GM19397 (cell line): Measurements from ENCODE around the gene ZBTB7C.

Source experiments
- ATAC-seq: cut with Tn5 transposase; IDR thresholded peaks from one replicate; pipeline ENCODE4 v1.9.1; 2021; ENCODE audit warnings: mild to moderate bottlenecking, moderate library complexity; ENCODE audit not compliant: unreplicated experiment

Gene ZBTB7C

DNA sequence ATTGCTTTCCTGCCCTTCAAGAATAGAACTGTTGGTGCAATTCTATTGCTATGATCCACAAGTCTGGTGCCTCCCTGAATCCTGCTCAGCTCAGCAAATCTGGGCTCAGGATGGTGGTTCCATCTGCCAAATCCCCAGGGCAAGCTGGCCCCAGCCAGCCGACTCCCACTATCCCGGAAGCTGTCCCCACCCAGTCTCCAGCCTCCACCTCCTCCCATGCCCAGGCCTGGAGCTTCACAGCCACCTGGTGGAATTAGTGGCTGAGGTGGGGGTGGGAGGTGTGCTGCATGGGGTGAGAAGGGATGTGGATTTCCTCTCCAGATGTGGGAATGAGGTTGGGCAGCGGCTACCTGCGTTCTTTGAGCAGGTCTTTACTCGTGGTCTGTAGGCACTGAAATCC, 359.4 kb downstream of the ZBTB7C start:
- no peak for ATAC-seq

- ATAC-seq, result no peak
Measured at GRCh38 chr18:48048251-48048650, 360.9 kb downstream of the ZBTB7C start.

- ATAC-seq, result no peak
Measured at GRCh38 chr18:48046843-48047242, 362.3 kb downstream of the ZBTB7C start.

DNA sequence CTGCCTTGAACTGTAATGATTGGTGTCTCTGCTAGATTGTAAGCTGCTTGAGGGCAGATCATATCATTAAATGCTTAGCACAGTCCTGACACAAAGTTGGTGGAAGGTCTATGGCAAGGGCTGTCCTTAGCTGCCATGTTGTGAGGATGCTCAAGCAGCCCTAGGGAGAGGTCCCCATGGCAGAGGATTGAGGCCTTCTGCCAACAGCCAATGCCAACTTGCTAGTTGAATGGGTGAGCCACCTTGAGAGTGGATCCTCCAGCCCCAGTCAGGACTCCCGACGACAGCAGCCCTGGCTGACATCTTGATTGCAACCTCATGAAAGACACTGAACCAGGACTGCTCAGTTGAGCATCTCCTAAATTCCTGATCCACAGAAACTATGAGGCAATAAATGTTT, 363.4 kb downstream of the ZBTB7C start:
- no peak for ATAC-seq

DNA sequence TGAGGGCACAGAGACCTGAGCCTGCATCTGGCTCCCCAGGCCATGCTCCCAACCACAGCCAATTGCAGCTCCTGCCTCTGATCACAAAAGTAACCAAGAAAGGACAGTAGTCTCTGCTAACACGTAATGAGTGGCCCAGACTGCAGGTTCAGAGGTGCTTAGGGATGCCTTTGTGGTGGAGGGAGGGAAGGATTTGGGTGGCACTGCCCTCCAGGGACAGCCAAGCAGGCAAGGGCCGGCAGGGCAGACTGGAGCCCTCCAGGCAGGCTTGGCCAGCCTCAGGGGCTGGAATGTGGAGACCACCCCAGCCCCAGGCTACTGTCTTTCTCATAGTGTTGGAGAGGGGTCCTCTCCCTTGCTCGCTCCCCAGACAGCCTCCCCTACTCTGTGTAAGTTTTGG, 364.2 kb downstream of the ZBTB7C start:
- no peak for ATAC-seq

DNA sequence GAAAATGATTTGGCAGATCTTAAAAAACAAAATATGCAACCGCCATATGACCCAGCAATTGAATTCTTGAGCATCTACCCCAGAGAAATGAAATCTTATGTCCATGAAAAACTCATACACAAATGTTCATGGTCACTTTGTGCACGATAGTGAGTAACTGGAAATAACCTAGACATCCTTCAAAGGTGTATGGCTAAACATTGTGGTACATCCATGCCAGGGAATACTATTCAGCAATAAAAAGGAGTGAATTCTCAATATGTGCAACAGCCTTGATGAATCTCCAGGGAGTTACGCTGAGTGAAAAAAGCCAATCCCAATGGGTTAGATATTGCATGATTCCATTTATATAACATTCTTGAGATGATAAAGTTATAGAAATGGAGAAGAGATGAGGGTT, 366.0 kb downstream of the ZBTB7C start:
- no peak for ATAC-seq

DNA sequence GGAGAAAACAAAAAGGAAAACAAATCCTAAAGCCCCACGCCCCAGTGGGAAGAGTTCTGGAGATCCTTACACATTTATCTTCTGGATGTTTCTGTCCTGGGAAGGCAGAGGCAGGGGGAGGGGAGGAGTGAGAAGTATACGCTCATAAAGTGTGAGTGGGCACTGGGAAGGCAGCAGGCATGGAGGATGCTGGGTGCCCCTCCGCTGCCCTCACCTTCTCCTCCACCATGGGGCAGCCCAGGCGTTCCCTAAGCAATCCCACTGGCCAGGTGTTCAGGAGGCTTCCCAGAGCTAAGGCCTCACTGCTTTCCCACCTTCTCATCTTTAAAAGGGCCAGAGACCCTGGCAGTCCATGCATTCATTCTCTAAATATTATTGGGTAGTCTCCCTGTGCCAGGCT, 366.8 kb downstream of the ZBTB7C start:
- no peak for ATAC-seq

DNA sequence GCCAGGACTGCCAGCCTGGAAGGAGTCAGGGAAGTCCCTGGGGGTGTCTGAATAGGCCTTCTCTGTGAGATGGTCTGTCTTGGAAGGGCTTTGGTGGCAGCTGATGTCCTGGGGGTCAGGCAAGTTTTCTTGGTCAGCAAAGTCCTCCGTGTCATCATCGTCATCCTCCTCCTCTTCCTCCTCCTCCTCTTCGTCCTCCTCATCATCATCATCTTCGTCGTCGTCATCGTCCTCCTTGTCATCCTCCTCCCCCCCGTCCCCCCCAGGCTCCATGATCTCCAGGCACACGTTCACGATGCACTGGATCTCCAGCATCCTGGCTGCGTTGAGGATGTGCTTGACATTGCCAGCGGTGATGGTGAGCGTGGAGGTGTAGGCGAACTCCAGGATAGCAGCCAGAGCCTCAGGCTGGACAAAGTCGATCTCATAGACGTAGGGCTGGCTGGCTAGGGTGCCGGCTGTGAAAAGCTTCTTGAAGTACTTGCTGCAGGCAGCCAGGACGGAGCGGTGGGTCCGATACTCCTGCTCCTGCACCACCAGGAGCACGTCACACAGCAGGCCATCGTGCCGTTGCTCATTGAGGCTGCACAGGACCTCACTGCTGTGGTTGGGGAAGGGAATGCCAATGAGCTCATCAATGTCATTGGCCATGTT, 368.6 kb downstream of the ZBTB7C start:
- no peak for ATAC-seq

GRCh38 chr18:48039769-48040215, 369.4 kb downstream of the ZBTB7C start:
- ATAC-seq, result no peak

- ATAC-seq, result no peak
Measured at GRCh38 chr18:48038636-48039035, 370.5 kb downstream of the ZBTB7C start.

DNA sequence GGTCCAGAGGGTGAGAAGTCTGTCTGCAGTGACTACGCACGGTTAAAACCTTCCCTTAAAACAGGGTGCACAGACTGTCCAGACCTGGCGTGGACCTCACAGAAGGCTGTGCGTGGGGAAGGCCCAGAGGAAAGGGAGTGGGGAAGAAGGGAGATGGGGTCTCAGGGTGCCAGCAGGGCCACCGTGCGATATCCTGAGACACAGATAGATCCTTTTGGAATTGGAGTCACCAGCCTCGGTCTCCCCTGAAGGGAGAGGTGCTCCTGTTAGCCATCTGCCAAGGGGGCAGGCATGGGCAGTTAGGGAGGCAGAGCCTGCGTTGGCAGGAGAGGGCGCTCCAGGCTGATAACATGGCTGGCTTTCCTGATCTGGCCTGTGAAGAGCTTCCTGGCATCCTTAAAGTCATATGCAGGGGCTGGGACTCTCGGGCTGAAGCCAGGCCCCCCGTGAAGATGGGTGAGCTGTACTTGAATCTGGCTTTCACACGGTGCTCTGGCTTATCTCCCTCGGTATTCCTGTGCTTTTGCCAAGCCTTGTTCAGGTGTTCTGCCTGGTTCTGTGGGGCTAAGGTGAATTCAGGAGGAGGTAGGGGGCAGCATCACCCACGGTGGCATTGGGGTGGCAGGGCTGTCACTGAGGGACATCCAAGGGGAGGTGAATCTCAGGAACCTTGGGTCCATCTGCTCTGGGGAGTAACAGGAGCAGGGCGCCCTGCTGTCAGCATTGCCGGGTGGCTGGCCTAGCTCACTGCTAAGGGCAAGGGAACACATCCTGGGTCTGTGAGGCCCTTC, 371.5 kb downstream of the ZBTB7C start:
- ATAC-seq, result no peak

GRCh38 chr18:48036641-48037421, 372.4 kb downstream of the ZBTB7C start:
- ATAC-seq, result no peak

- ATAC-seq, result no peak
Measured at GRCh38 chr18:48036226-48036625, 373.0 kb downstream of the ZBTB7C start.

DNA sequence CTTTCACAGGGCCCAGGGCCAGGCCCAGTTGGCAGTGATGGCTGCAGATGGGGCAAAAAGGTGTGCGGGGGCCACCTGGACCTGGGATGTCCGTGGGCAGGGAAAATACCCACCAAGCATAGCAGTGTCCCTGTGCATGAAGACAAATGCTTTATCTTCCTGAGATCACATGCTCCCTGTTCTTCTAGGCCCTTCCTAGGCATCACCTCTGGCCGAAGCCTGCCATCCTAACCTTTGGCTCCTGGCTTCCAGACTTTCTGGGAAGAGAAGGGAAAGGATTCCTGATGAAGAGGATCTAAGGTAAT, 373.7 kb downstream of the ZBTB7C start:
- ATAC-seq, result no peak

DNA sequence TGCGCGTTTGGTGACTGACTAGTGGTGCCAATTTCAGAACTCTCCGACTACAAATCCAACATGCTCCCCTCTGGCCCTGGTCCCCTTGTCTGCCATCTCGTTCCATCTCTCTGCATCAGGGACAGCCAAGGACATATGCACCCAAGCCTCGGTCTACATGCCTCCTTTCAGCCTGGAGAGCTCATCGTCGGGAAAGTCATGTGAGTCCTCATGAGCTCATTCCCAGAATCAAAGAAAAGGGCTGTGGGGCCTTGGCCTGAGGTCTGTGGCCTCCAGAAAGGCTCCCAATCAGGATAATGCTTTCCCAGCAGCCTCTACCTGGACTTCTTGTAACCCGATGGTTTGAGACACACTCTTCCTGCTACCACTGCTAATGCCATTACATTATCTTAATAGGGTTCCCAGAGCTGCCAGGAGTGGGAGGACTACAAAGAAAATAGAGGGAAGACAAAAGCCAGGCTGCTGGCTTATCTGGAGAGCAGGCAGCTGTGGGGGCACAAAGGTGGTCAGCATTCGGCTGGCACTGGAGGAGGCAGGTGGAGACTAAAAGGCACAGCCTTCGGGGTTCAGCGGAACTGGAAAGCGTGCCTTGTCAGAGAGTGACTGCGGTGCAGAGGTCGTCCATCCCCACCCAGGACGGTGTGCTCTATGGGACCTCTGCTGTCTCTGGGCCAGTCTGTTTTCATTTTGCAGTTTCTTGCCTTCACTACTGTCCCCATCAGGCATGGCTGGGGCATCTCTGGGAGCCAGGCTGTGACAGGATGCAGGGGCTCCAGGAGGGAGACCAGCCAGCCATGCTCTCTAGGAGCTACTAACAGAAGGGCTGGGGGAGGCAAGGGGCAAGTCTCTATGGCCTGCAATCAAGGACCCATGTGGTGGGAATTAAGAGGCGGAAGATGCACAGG, 374.3 kb downstream of the ZBTB7C start:
- ATAC-seq, result no peak

DNA sequence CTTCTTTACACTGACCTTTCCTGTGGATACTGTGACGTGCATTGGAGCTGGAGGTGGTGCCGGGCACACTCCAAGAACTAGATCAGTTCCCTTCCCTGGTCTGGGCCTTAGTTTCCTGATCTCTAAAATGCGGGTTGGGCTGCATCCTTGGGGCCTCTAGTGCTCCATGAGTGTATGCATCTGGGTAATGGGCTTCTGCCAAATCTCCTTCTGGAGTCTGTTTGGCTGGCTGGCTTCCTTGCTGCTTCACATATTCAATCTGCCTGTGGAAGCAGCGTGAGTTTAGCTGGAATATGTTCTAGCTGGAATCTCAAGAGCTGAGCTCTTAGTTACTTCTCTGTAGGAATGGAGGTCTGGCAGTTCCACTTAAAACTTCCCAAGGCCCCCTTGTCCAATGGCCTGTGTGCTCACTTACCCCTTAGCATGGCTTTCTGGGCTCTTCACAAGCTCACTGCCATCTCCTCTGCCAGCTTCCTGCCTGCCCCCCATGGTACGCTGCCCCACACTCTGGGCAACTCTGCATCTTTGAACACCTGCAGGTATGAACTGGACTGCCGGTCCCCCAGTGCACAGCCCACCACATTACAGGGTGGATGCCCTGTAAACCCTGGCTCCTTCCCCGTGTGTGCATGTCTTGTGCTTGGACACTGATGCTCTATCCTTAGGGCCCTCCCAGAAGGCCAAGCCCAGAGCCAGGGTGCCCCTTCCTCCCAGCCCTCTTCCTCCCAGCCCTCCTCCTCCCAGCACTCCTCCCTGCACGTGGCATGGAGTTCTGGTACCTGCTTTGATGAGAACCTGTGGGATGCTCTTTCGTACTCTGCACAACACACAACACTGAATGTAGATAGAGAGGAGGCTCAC, 375.2 kb downstream of the ZBTB7C start:
- ATAC-seq, result no peak

DNA sequence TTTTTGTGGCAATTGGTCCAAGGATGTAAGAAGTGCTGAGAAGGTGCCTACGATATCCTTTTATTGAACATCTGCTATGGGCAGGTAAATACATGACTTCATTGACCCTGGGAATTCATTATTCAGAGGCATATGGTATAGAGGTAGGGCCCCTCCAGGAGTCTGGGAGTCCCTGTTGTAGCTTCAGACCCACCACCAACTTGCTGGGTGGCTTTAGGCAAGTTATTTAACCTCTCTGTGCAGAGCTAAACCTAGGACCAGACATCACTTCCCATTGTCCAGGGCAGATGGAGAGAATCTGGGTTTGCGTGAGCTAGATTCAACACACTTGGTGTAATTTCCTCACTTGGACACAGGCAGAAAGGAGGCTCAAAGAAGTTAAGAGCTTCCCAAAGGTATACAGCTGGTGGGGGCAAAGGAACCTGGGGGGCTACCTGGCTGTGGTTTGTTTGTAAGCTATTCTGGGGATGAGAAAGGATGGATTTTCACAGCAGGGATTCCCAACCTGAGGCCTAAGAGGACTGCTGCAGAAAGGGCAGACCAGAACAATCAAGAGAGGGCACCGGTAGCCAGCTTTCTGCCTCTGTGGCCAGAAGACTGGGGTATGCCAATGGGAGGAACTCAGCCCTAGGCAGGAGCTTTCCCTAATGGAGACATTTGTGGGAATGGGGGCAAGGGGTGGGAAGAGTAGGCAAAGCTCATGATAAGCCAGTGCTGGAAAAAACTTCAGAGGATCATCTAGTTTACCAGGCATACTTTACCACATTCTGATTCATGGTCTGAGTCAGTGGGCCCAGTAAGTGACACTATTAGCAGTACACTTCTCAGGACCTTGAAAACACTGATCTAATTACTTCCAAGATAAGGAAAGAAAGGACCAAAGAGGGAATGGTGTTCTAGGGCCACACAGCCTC, 376.1 kb downstream of the ZBTB7C start:
- ATAC-seq, result no peak

- no peak for ATAC-seq
Measured at GRCh38 chr18:48031641-48032040, 377.5 kb downstream of the ZBTB7C start.
